Breast epithelium (tissue), 3 donors: Measurements from ENCODE around the gene SKA3.

Source experiments
- POLR2A ChIP-seq: fragments of 450-650 bp; IDR thresholded peaks from one replicate; pipeline ENCODE4 v1.6.1; 2016; ENCODE audit warnings: antibody characterized with exemption, mild to moderate bottlenecking, moderate library complexity
- POLR2AphosphoS5 ChIP-seq, 3 donors: sonication (generic); formaldehyde crosslinking; IDR thresholded peaks; one replicate each; pipeline ENCODE4 v1.6.1; 2017; ENCODE audit warnings: antibody characterized with exemption in 3 of 3
- TF ChIP-seq, protein P1 (sequence below), 3 donors: fragments of 450-650 bp; IDR thresholded peaks; one replicate each; pipeline ENCODE4 v1.5.1; 2016 to 2017; ENCODE audit warnings: antibody characterized with exemption in 3 of 3, mild to moderate bottlenecking in 3 of 3, moderate library complexity in 3 of 3

DNA sequence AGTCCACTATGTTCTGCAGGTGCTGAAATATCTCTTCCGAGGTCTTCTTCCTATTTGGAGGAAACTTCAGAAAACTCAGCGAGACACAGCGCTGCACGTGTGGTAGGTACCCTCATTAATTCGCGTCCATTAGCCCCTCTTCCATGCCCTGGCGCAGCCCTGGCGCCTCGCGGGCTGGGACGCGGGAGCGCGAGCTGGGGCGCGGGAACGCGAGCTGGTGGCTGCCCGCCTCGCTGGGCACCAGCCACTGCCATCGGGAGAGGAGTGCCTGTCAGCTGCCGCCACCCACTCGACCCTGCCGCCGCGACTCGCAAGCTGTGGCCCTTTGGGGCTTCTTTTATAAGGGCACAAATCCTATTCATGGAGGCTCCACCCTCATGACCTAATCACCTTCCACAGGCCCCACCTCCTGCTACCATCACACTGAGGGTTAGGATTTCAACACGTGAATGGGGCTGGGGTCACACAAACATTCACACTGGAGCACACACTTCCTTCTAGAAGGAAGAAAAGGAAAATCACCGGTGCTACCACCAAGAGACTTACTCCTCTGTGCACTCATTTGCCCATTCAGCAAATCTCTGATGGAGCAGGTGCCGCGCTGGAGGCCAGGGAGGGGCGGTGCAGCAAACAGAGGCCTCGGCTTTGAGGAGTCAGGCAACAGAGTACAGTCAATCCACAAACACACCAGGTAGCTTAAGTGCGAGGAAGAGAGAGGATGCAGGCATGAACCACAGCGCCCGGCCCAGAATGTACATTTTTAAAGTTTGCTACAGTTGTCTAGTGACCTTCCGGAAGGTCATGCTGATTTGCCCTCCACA is 71.9 kb downstream of the SKA3 start:
- TF ChIP-seq, protein P1, sequence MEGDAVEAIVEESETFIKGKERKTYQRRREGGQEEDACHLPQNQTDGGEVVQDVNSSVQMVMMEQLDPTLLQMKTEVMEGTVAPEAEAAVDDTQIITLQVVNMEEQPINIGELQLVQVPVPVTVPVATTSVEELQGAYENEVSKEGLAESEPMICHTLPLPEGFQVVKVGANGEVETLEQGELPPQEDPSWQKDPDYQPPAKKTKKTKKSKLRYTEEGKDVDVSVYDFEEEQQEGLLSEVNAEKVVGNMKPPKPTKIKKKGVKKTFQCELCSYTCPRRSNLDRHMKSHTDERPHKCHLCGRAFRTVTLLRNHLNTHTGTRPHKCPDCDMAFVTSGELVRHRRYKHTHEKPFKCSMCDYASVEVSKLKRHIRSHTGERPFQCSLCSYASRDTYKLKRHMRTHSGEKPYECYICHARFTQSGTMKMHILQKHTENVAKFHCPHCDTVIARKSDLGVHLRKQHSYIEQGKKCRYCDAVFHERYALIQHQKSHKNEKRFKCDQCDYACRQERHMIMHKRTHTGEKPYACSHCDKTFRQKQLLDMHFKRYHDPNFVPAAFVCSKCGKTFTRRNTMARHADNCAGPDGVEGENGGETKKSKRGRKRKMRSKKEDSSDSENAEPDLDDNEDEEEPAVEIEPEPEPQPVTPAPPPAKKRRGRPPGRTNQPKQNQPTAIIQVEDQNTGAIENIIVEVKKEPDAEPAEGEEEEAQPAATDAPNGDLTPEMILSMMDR (IDR thresholded peaks at IDR 0.05): no peak
- no peak for TF ChIP-seq POLR2AphosphoS5 (IDR thresholded peaks at IDR 0.05)
- TF ChIP-seq POLR2A: no peak
